HepG2 (cell line): ENCODE data around the gene JMJD4.

Experiments used
- JUND ChIP-seq: sonication (generic); formaldehyde crosslinking; IDR thresholded peaks from 2 replicates; pipeline ENCODE4 v1.8.0; 2022; ENCODE audit warnings: mild to moderate bottlenecking, missing genetic modification reagents
- ZNF354B ChIP-seq: sonication (generic); formaldehyde crosslinking; IDR thresholded peaks from 2 replicates; pipeline ENCODE4 v1.8.0; 2022; ENCODE audit warnings: mild to moderate bottlenecking, missing genetic modification reagents
- TF ChIP-seq, protein P1 (sequence below): sonication (generic); formaldehyde crosslinking; IDR thresholded peaks from 2 replicates; pipeline ENCODE4 v1.8.1; 2023; ENCODE audit warnings: mild to moderate bottlenecking, missing genetic modification reagents

DNA sequence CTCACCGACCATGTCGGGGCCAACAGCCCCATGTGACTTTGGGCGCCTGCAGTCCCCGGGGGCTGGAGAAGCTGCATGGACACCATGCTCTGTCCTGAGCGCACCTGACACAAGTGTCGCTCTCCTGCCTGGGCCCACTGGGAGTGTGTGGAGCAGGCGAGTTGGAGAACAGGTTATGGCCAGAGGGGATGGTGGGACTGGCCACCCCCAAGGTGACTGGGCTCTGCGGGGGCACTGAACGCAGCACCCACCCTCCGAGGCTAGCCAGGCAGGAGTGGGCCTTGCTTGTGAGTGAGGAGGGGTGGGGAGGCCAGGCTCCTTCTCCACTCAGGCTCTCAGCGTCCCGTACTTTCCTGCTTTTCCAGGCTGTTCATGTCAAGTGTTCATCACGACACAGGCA is 35.7 kb upstream of the JMJD4 start:
- no peak for TF ChIP-seq JUND
- TF ChIP-seq ZNF354B (CRISPR knock-in tag) = no peak
- TF ChIP-seq, protein P1, sequence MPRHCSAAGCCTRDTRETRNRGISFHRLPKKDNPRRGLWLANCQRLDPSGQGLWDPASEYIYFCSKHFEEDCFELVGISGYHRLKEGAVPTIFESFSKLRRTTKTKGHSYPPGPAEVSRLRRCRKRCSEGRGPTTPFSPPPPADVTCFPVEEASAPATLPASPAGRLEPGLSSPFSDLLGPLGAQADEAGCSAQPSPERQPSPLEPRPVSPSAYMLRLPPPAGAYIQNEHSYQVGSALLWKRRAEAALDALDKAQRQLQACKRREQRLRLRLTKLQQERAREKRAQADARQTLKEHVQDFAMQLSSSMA (CRISPR knock-in tag) = no peak
